ENCODE results near the gene CLEC6A. TPM values are rescaled to one million over a fixed set of nuclear protein-coding genes. Genes with fewer than 3 reads are reported as not detected.

CLEC6A gene
- total RNA-seq, 1 donor from 2014 or later, result not detected

DNA sequence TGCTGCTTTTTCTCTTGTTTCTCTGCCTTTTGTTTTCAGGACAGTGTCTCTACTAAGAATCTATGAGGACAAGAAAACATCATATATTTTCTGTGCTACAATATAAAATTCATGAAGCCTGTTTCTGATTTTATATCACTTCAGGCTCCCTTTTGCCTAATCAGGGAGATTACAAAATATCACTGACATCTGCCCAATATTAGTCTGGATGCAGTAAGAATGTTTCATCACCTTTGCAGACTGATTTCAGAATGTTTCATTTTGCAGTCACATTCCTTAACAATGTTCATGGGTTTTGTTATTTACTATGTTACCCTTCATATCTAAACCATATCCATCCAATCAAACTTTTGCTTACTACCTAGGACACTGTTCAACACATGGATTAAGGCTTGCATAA is 491 bp upstream of the CLEC6A start:
- Mint-ChIP-seq H3K4me3 (ENCODE audit: unreplicated experiment) (no peak overlapping the region), H3K4me1 (ENCODE audit: unreplicated experiment) (no peaks in the 10 kb centered on the region), H3K9me3 (ENCODE audit: unreplicated experiment) (no peaks in the 10 kb centered on the region), H3K27ac (ENCODE audit: unreplicated experiment) (no peak overlapping the region), H3K36me3 (ENCODE audit: unreplicated experiment) (no peaks in the 10 kb centered on the region), H3K27me3 (ENCODE audit: unreplicated experiment) (peaks cover 2% of the 10 kb centered on the region)
- DNase-seq (ENCODE audit: extremely low spot score, unreplicated experiment), result no peak
- TF ChIP-seq, protein P1, sequence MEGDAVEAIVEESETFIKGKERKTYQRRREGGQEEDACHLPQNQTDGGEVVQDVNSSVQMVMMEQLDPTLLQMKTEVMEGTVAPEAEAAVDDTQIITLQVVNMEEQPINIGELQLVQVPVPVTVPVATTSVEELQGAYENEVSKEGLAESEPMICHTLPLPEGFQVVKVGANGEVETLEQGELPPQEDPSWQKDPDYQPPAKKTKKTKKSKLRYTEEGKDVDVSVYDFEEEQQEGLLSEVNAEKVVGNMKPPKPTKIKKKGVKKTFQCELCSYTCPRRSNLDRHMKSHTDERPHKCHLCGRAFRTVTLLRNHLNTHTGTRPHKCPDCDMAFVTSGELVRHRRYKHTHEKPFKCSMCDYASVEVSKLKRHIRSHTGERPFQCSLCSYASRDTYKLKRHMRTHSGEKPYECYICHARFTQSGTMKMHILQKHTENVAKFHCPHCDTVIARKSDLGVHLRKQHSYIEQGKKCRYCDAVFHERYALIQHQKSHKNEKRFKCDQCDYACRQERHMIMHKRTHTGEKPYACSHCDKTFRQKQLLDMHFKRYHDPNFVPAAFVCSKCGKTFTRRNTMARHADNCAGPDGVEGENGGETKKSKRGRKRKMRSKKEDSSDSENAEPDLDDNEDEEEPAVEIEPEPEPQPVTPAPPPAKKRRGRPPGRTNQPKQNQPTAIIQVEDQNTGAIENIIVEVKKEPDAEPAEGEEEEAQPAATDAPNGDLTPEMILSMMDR (IDR thresholded peaks at IDR 0.05), result no peak

DNA sequence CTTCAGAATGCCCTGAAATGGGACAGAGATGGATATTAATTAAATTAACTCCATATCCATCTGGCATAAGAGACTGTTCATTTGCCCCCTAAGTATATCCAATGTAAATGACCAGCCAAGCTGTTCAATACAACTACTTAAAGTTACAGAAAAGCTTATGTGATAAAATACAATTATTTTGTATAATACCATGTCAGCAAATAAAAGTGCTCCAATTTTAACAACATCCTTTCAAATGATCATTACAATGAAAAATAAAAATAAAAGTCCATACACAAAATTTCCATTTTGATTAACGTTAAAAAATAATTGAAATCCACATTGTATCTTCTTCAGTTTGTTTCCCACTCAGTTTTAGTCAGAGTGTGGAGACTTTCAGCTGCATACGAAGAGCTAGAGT is 5.7 kb downstream of the CLEC6A start:
- Mint-ChIP-seq H3K27me3 (ENCODE audit: unreplicated experiment) (peaks cover 3% of the 10 kb centered on the region), H3K27ac (ENCODE audit: unreplicated experiment) (no peak overlapping the region), H3K4me3 (ENCODE audit: unreplicated experiment) (no peak overlapping the region), H3K9me3 (ENCODE audit: unreplicated experiment) (no peaks in the 10 kb centered on the region), H3K4me1 (ENCODE audit: unreplicated experiment) (no peaks in the 10 kb centered on the region), H3K36me3 (ENCODE audit: unreplicated experiment) (no peaks in the 10 kb centered on the region)
- TF ChIP-seq, protein P1 (IDR thresholded peaks at IDR 0.05), result no peak
- no peak for DNase-seq (ENCODE audit: extremely low spot score, unreplicated experiment)

DNA sequence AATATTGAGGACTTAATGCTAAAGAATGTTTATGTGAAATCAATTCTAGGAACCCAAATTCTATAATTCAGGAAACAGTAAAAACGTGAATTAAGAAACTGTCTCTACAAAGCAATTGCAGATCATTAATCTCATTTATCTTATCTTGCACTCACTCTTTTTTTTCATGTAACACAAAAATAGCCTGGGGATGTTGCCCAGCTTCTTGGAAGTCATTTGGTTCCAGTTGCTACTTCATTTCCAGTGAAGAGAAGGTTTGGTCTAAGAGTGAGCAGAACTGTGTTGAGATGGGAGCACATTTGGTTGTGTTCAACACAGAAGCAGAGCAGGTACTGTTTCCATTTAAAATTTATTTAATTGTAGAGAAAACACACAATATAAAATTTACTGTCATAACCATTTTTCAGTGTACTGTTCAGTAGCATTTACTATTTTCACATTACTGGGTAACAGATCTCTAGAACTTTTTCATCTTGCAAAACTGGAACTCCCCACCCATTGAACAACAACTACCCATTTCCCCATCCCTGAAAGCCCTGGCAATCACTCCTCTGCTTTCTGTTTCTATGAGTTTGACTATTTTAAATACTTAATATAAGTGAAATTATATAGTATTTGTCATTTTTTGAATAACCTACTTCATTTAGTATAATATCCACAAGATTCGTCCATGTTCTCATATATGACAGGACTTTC is 9.7 kb downstream of the CLEC6A start:
- H3K4me3 Mint-ChIP-seq (ENCODE audit: unreplicated experiment), result no peak overlapping the region
- DNase-seq (ENCODE audit: extremely low spot score, unreplicated experiment), result no peak
- H3K27ac Mint-ChIP-seq (ENCODE audit: unreplicated experiment), result no peak overlapping the region
- TF ChIP-seq, protein P1 (IDR thresholded peaks at IDR 0.05), result no peak
- peaks cover 3% of the 10 kb centered on the region for H3K27me3 Mint-ChIP-seq (ENCODE audit: unreplicated experiment)
- H3K36me3 Mint-ChIP-seq (ENCODE audit: unreplicated experiment), result no peaks in the 10 kb centered on the region
- peaks cover 10% of the 10 kb centered on the region for H3K9me3 Mint-ChIP-seq (ENCODE audit: unreplicated experiment)
- H3K4me1 Mint-ChIP-seq (ENCODE audit: unreplicated experiment), result no peaks in the 10 kb centered on the region

DNA sequence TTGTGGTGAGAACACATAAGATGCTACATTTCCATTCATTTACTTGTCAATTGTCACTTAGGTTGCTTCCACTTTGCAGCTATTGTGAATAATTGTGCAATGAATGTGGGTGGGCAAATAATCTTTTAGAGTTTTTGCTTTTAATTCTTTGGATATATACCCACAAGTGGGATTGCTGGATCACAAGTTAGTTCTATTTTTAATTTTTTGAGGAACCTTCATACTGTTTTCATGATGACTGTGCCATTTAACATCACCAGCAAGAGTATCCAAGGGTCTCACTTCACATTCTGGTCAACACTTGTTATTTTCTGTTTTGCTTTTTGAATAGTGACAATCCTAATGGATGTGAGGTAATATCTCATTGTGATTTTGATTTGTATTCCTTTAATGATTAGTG is 10.5 kb downstream of the CLEC6A start:
- Mint-ChIP-seq H3K9me3 (ENCODE audit: unreplicated experiment) (peaks cover 10% of the 10 kb centered on the region), H3K36me3 (ENCODE audit: unreplicated experiment) (no peaks in the 10 kb centered on the region), H3K4me1 (ENCODE audit: unreplicated experiment) (no peaks in the 10 kb centered on the region), H3K27me3 (ENCODE audit: unreplicated experiment) (peaks cover 3% of the 10 kb centered on the region), H3K4me3 (ENCODE audit: unreplicated experiment) (no peak overlapping the region), H3K27ac (ENCODE audit: unreplicated experiment) (no peak overlapping the region)
- TF ChIP-seq, protein P1 (IDR thresholded peaks at IDR 0.05), result no peak
- DNase-seq (ENCODE audit: extremely low spot score, unreplicated experiment), result no peak

DNA sequence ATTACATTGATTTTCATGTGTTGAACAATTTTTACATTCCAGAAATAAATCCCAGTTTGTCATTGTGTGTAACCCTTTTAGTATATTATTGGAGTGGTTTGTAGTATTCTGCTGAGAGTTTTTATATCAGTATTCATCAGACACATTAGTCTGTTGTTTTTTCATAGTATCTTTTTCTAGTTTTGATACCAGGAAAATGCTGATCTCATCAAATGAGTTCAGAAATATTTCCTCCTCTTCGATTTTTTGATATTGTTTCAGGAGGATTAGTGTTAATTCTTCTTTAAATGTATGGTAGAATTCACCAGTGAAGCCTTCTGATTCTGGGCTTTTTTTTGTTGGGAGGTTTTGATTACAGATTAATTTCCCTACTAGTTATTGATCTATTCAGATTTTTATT is 15.3 kb downstream of the CLEC6A start:
- H3K27ac Mint-ChIP-seq (ENCODE audit: unreplicated experiment), result no peak overlapping the region
- no peaks in the 10 kb centered on the region for H3K36me3 Mint-ChIP-seq (ENCODE audit: unreplicated experiment)
- no peak for DNase-seq (ENCODE audit: extremely low spot score, unreplicated experiment)
- peaks cover 10% of the 10 kb centered on the region for H3K9me3 Mint-ChIP-seq (ENCODE audit: unreplicated experiment)
- H3K4me1 Mint-ChIP-seq (ENCODE audit: unreplicated experiment), result no peaks in the 10 kb centered on the region
- H3K4me3 Mint-ChIP-seq (ENCODE audit: unreplicated experiment), result no peak overlapping the region
- TF ChIP-seq, protein P1 (IDR thresholded peaks at IDR 0.05), result no peak
- no peaks in the 10 kb centered on the region for H3K27me3 Mint-ChIP-seq (ENCODE audit: unreplicated experiment)

All from osteocyte (in vitro differentiated cells).